HepG2 (cell line): Measurements from ENCODE around the gene PNP. TPM values are rescaled to one million over a fixed set of nuclear protein-coding genes. Genes with fewer than 3 reads are reported as not detected.

Source experiments
- DDIT3 ChIP-seq: sonication (generic); formaldehyde crosslinking; IDR thresholded peaks from 2 replicates; pipeline ENCODE4 v1.4.0; 2020; ENCODE audit warnings: mild to moderate bottlenecking, missing genetic modification reagents
- DZIP1 ChIP-seq: sonication (generic); formaldehyde crosslinking; IDR thresholded peaks from 2 replicates; pipeline ENCODE4 v1.5.0; 2020; ENCODE audit warnings: mild to moderate bottlenecking, missing genetic modification reagents
- FOXJ3 ChIP-seq: sonication (generic); formaldehyde crosslinking; IDR thresholded peaks from 2 replicates; pipeline ENCODE4 v1.4.0; 2020; ENCODE audit warnings: missing genetic modification reagents, mild to moderate bottlenecking, borderline replicate concordance
- HDAC2 ChIP-seq: sonication (generic); formaldehyde crosslinking; IDR thresholded peaks from 2 replicates; pipeline ENCODE4 v1.4.0; 2020; ENCODE audit warnings: missing genetic modification reagents
- IRF1 ChIP-seq: sonication (generic); formaldehyde crosslinking; IDR thresholded peaks from 2 replicates; pipeline ENCODE4 v1.4.0; 2020; ENCODE audit warnings: low read depth, mild to moderate bottlenecking, missing genetic modification reagents
- MED1 ChIP-seq: sonication (generic); formaldehyde crosslinking; IDR thresholded peaks from 2 replicates; pipeline ENCODE4 v1.4.0; 2020; ENCODE audit warnings: missing genetic modification reagents
- NFYB ChIP-seq: sonication (generic); formaldehyde crosslinking; IDR thresholded peaks from 2 replicates; pipeline ENCODE4 v1.4.0; 2020; ENCODE audit warnings: missing genetic modification reagents
- SYNCRIP ChIP-seq: fragments of 200-400 bp; formaldehyde crosslinking; IDR thresholded peaks from 2 replicates; pipeline ENCODE4 v1.6.1; 2018; ENCODE audit warnings: mild to moderate bottlenecking, low read depth, low read length; ENCODE audit not compliant: insufficient read depth
- TAF1 ChIP-seq: sonication (generic); formaldehyde crosslinking; IDR thresholded peaks from 2 replicates; pipeline ENCODE4 v1.4.0; 2020; ENCODE audit warnings: missing genetic modification reagents
- TEAD2 ChIP-seq: sonication (generic); formaldehyde crosslinking; IDR thresholded peaks from 2 replicates; pipeline ENCODE4 v1.9.0; 2021; ENCODE audit warnings: missing genetic modification reagents
- TOE1 ChIP-seq: sonication (generic); formaldehyde crosslinking; IDR thresholded peaks from 2 replicates; pipeline ENCODE4 v1.4.0; 2020; ENCODE audit warnings: mild to moderate bottlenecking, missing genetic modification reagents
- ZBTB1 ChIP-seq: sonication (generic); formaldehyde crosslinking; IDR thresholded peaks from 2 replicates; pipeline ENCODE4 v1.4.0; 2020; ENCODE audit warnings: missing genetic modification reagents, borderline replicate concordance
- ZFP37 ChIP-seq: sonication (generic); formaldehyde crosslinking; IDR thresholded peaks from 2 replicates; pipeline ENCODE4 v1.4.0; 2020; ENCODE audit warnings: missing genetic modification reagents, borderline replicate concordance
- ZNF136 ChIP-seq: sonication (generic); formaldehyde crosslinking; IDR thresholded peaks from 2 replicates; pipeline ENCODE4 v1.8.1; 2022; ENCODE audit warnings: low read depth, mild to moderate bottlenecking, moderate library complexity, missing genetic modification reagents
- ZNF556 ChIP-seq: sonication (generic); formaldehyde crosslinking; IDR thresholded peaks from 2 replicates; pipeline ENCODE4 v1.4.0; 2020; ENCODE audit warnings: mild to moderate bottlenecking, missing genetic modification reagents, borderline replicate concordance
- ZNF746 ChIP-seq: sonication (generic); formaldehyde crosslinking; IDR thresholded peaks from 2 replicates; pipeline ENCODE4 v1.8.0; 2022; ENCODE audit warnings: mild to moderate bottlenecking, missing genetic modification reagents
- ZNF891 ChIP-seq: sonication (generic); formaldehyde crosslinking; IDR thresholded peaks from 2 replicates; pipeline ENCODE4 v1.5.0; 2020; ENCODE audit warnings: mild to moderate bottlenecking, missing genetic modification reagents
- ZXDC ChIP-seq: sonication (generic); formaldehyde crosslinking; IDR thresholded peaks from 2 replicates; pipeline ENCODE4 v1.5.0; 2020; ENCODE audit warnings: mild to moderate bottlenecking, missing genetic modification reagents
- polyA plus RNA-seq, 8 experiments: library from polyadenylated mRNA; depleted of rRNA in 3 of 8; stranded (reverse) in 7 of 8; unstranded in 1 of 8; fragments of >200 nt; fragmentation: Illumina TruSeq in 4 of 8; extraction: Trizol in 4 of 8; gene quantifications; 2 replicates each; pipeline versions ENCODE4 v1.2.1 to v1.2.3, GENCODE V29; 2011 to 2016; ENCODE audit warnings: low read depth in 4 of 8, missing spikeins in 1 of 8, mixed read lengths in 1 of 8; ENCODE audit not compliant: insufficient read depth in 1 of 8
- total RNA-seq, 5 experiments: library from RNA; depleted of rRNA; stranded (reverse); fragments of >200 nt; fragmentation: Illumina TruSeq; extraction: Trizol; gene quantifications; 2 replicates each; pipeline ENCODE4 v1.2.3, GENCODE V29; 2016; ENCODE audit warnings: low read depth in 1 of 5

The PNP gene
- total and polyA plus RNA-seq, 2 of the 13 experiments (the other 11 are each of a cell fraction or from before 2014, with no cell fraction given) = 45.4 to 74.8 TPM

GRCh38 chr14:20461225-20462141, 7.7 kb upstream of the PNP start, which contains the start of gene PIP4P1 (continued):
- TF ChIP-seq ZNF891 (CRISPR knock-in tag) (peak; percentile 48), ZFP37 (CRISPR knock-in tag) (peak; percentile 97), ZNF556 (CRISPR knock-in tag) (peak; percentile 92), DZIP1 (peak; percentile 27), TAF1 (peak; percentile 56), HDAC2 (CRISPR knock-in tag) (peak; percentile 93), SYNCRIP (no peak), TOE1 (CRISPR knock-in tag) (no peak), TEAD2 (no peak; the same call in 1 of the 2 replicates), ZXDC (CRISPR knock-in tag) (peak; percentile 89), ZBTB1 (CRISPR knock-in tag) (no peak), ZNF136 (peak; percentile 70; the same call in 1 of the 2 replicates), MED1 (peak; percentile 81), ZNF746 (no peak), DDIT3 (CRISPR knock-in tag) (no peak), FOXJ3 (CRISPR knock-in tag) (0 out of 2 replicates have a peak, but pooled peaks have one; percentile 54), NFYB (CRISPR knock-in tag) (peak; percentile 96), IRF1 (CRISPR knock-in tag) (0 out of 2 replicates have a peak, but pooled peaks have one; percentile 59)
